22Rv1 (cell line): ENCODE measurements around the gene DNAJC19.

ENCODE experiments used
- CTCF ChIP-seq: fragments of 450-650 bp; IDR thresholded peaks from 2 replicates; pipeline ENCODE4 v1.5.1; 2017; ENCODE audit warnings: mild to moderate bottlenecking
- ZFX ChIP-seq: fragments of 450-650 bp; IDR thresholded peaks from 2 replicates; pipeline ENCODE4 v1.6.1; 2017; ENCODE audit warnings: antibody characterized with exemption, borderline replicate concordance

- TF ChIP-seq CTCF = no peak
- no peak for TF ChIP-seq ZFX
Measured at GRCh38 chr3:180974286-180974685, 15.2 kb downstream of the DNAJC19 start.
